T-cell (primary cell): ENCODE results near the gene DOCK11. TPM values are rescaled to one million over a fixed set of nuclear protein-coding genes. Genes with fewer than 3 reads are reported as not detected.

Experiments
- ATAC-seq, 4 experiments: fragments of 200-7000 bp in 3 of 4; fragments of 150-1000 bp in 1 of 4; cut with Tn5 transposase; replicated peaks in 1 of 4; 1 replicate in 3 of 4; 2 replicates in 1 of 4; pipeline ENCODE4 v1.10.0; 2021; ENCODE audit warnings: moderate library complexity in 3 of 4, mild to moderate bottlenecking in 2 of 4, moderate number of reproducible peaks in 1 of 4
- CTCF ChIA-PET, 2 donors: fragments of 300-600 bp; sonication (Branson Sonifier 250); formaldehyde crosslinking; loops; one replicate each; lab custom pipeline; 2022; ENCODE audit warnings: antibody characterized with exemption in 2 of 2; lab: Charles Lee
- POLR2A ChIA-PET, 2 donors: fragments of 300-600 bp; sonication (Branson Sonifier 250); formaldehyde crosslinking; loops; one replicate each; lab custom pipeline; 2022; ENCODE audit warnings: antibody characterized with exemption in 2 of 2; lab: Charles Lee
- DNase-seq, 35 experiments: peaks; one replicate each; pipeline versions ENCODE4 v3.0.0 to v3.0.0-alpha.2; 2013 to 2023
- H3K27ac ChIP-seq: one replicate; pipeline ENCODE4 v1.5.1; 2013; ENCODE audit warnings: low read length
- H3K27me3 ChIP-seq, 2 experiments: replicated peaks in 1 of 2; 1 replicate in 1 of 2; 2 replicates in 1 of 2; pipeline versions ENCODE4 v1.6.1 to v1.7.0; 2013; ENCODE audit warnings: low read length in 1 of 2, mixed read lengths in 1 of 2; ENCODE audit not compliant: control insufficient read depth in 2 of 2, insufficient read depth in 2 of 2; ENCODE audit errors: extremely low read depth in 1 of 2
- H3K36me3 ChIP-seq, 2 donors: 1 replicate in 1 of 2; 2 replicates in 1 of 2; pipeline versions ENCODE4 v1.6.1 to v1.7.0; 2013; ENCODE audit warnings: low read length in 1 of 2; ENCODE audit not compliant: control insufficient read depth in 2 of 2, insufficient read depth in 1 of 2; ENCODE audit errors: extremely low read depth in 1 of 2
- H3K4me1 ChIP-seq, 2 experiments: 1 replicate in 1 of 2; 2 replicates in 1 of 2; pipeline versions ENCODE4 v1.6.1 to v1.7.0; 2013; ENCODE audit warnings: low read length in 2 of 2, mixed read lengths in 1 of 2; ENCODE audit not compliant: insufficient read depth in 2 of 2, control insufficient read depth in 1 of 2; ENCODE audit errors: extremely low read depth in 1 of 2
- H3K4me3 ChIP-seq, 2 donors: 1 replicate in 1 of 2; 2 replicates in 1 of 2; pipeline versions ENCODE4 v1.5.1 to v1.7.0; 2013; ENCODE audit warnings: mild to moderate bottlenecking in 2 of 2, low read length in 1 of 2, moderate library complexity in 1 of 2; ENCODE audit not compliant: control insufficient read depth in 1 of 2; ENCODE audit errors: extremely low read depth in 1 of 2
- H3K9me3 ChIP-seq: 2 replicates; pipeline ENCODE4 v1.7.0; 2013
- H3K27ac Mint-ChIP-seq, 2 donors: one replicate each; pipeline ENCODE4 v1.8.0; 2020 to 2021; ENCODE audit warnings: mild to moderate bottlenecking in 2 of 2, mixed read lengths in 2 of 2
- H3K27me3 Mint-ChIP-seq, 2 donors: one replicate each; pipeline ENCODE4 v1.8.0; 2021 to 2022; ENCODE audit warnings: mixed read lengths in 2 of 2
- H3K36me3 Mint-ChIP-seq: one replicate; pipeline ENCODE4 v1.8.0; 2021; ENCODE audit warnings: mixed read lengths
- H3K4me1 Mint-ChIP-seq, 3 donors: one replicate each; pipeline ENCODE4 v1.8.0; 2020 to 2022; ENCODE audit warnings: mixed read lengths in 3 of 3, mild to moderate bottlenecking in 1 of 3
- H3K4me3 Mint-ChIP-seq, 3 donors: one replicate each; pipeline ENCODE4 v1.8.0; 2020 to 2022; ENCODE audit warnings: mild to moderate bottlenecking in 3 of 3, mixed read lengths in 3 of 3, moderate library complexity in 3 of 3
- H3K9me3 Mint-ChIP-seq, 3 donors: one replicate each; pipeline ENCODE4 v1.8.0; 2020 to 2022; ENCODE audit warnings: mixed read lengths in 3 of 3
- WGBS: methylation state at CpG from one replicate; pipeline ENCODE4 v1.1.5; 2013; ENCODE audit warnings: missing lambda C conversion rate; ENCODE audit not compliant: insufficient coverage; 5-methylcytosine and 5-hydroxymethylcytosine counted together
- total RNA-seq, 35 experiments: library from RNA in 6 of 35; stranded (reverse) in 6 of 35; fragments of 120-200 nt in 1 of 35; gene quantifications; one replicate each; pipeline versions ENCODE4 v1.2.1 to v1.2.4 and lab custom pipeline; 2013 to 2026

The DOCK11 gene
- total RNA-seq, 5 donors from 2014 or later (not counting 1 experiment from before 2014, with no cell fraction given): 90.7 to 102 (median 94.5) TPM

- no peak for ATAC-seq
- H3K27me3 Mint-ChIP-seq: no peaks in the 10 kb centered on the region
These were observed 25.8 kb downstream of the DOCK11 start for GRCh38 chrX:118521435-118521834.

GRCh38 chrX:118522230-118522926, 26.8 kb downstream of the DOCK11 start:
- no peak overlapping the region for H3K4me3 ChIP-seq
- ATAC-seq: no peak

More at GRCh38 chrX:118521435-118521834, 25.8 kb downstream of the DOCK11 start:
- peaks cover 20 to 59% of the 10 kb centered on the region in 2 experiments for H3K4me1 ChIP-seq
- H3K36me3 ChIP-seq: peaks cover 0 to 4% of the 10 kb centered on the region in 2 donors
- POLR2A ChIA-PET: interaction anchor here in 1 of 2 donors (0.7 to 1.3 kb wide), 2 partner anchors 11 to 23 kb away, joined by 4 to 6 read pairs; no protein-coding TSS in a partner anchor
- WGBS: no CpG with 5 or more reads among the region's 3 CpGs
- H3K27ac ChIP-seq: peak overlapping the region; percentile 41
- no peaks in the 10 kb centered on the region for H3K9me3 ChIP-seq
- H3K27me3 ChIP-seq: no peaks in the 10 kb centered on the region
- no peak overlapping the region for H3K4me3 ChIP-seq
- Mint-ChIP-seq H3K36me3 (peaks cover 2% of the 10 kb centered on the region), H3K4me1 (peaks cover 55 to 81% (median 77%) of the 10 kb centered on the region in 3 donors), H3K27ac (peak overlapping the region; percentile 83 to 87), H3K4me3 (no peak overlapping the region), H3K9me3 (no peaks in the 10 kb centered on the region)
- DNase-seq: no peak
- CTCF ChIA-PET: no interaction called here

GRCh38 chrX:118523920-118524319, 28.3 kb downstream of the DOCK11 start:
- Histone ChIP-seq H3K27ac (peak overlapping the region; percentile 76), H3K27me3 (no peaks in the 10 kb centered on the region), H3K9me3 (no peaks in the 10 kb centered on the region), H3K36me3 (peaks cover 0 to 4% of the 10 kb centered on the region in 2 donors), H3K4me3 (no peak overlapping the region), H3K4me1 (peaks cover 25 to 63% of the 10 kb centered on the region in 2 experiments)
- Mint-ChIP-seq H3K9me3 (no peaks in the 10 kb centered on the region), H3K4me1 (peaks cover 68 to 90% (median 88%) of the 10 kb centered on the region in 3 donors), H3K27me3 (no peaks in the 10 kb centered on the region), H3K27ac (peak overlapping the region; percentile 87 to 98), H3K4me3 (peak overlapping the region; percentile 37 to 62 (median 59)), H3K36me3 (peaks cover 2% of the 10 kb centered on the region)
- ChIA-PET CTCF (interaction anchor here in 1 of 2 donors (1.5 kb wide), 1 partner anchor 14 kb away, joined by 5 read pairs; no protein-coding TSS in a partner anchor), POLR2A (interaction anchor here in 1 of 2 donors (0.5 kb wide), 1 partner anchor 69 kb away, joined by 5 read pairs; no protein-coding TSS in a partner anchor)
- ATAC-seq (peak; percentile 75 to 83 (median 80)), DNase-seq (peak in 33 of 35 experiments; percentile 21 to 77 (median 52))
- no CpG with 5 or more reads among the region's 4 CpGs for WGBS

More at GRCh38 chrX:118522230-118522926, 26.8 kb downstream of the DOCK11 start:
- no peak for DNase-seq
- CTCF ChIA-PET: interaction anchor here (0.8 to 1.0 kb wide), 3 partner anchors 10 to 21 kb away, joined by 3 read pairs; no protein-coding TSS in a partner anchor
- POLR2A ChIA-PET: interaction anchor here in 1 of 2 donors (0.6 to 0.7 kb wide), 2 partner anchors 22 to 174 kb away, joined by 3 to 4 read pairs; no protein-coding TSS in a partner anchor
- H3K4me3 Mint-ChIP-seq: no peak overlapping the region
- 50% methylated on average over 1 of the region's 3 CpGs for WGBS
- H3K9me3 ChIP-seq: no peaks in the 10 kb centered on the region
- no peaks in the 10 kb centered on the region for H3K9me3 Mint-ChIP-seq
- peaks cover 2% of the 10 kb centered on the region for H3K36me3 Mint-ChIP-seq
- H3K27ac ChIP-seq: peak overlapping the region; percentile 76
- peaks cover 22 to 55% of the 10 kb centered on the region in 2 experiments for H3K4me1 ChIP-seq
- H3K36me3 ChIP-seq: peaks cover 0 to 4% of the 10 kb centered on the region in 2 donors
- H3K27ac Mint-ChIP-seq: peak overlapping the region; percentile 87 to 98
- H3K4me1 Mint-ChIP-seq: peaks cover 64 to 89% (median 86%) of the 10 kb centered on the region in 3 donors
- no peaks in the 10 kb centered on the region for H3K27me3 ChIP-seq
- H3K27me3 Mint-ChIP-seq: no peaks in the 10 kb centered on the region

GRCh38 chrX:118524344-118524743, 28.7 kb downstream of the DOCK11 start:
- no peak for ATAC-seq
- no CpG with 5 or more reads among the region's 3 CpGs for WGBS
- H3K4me1 Mint-ChIP-seq: peaks cover 72 to 90% (median 89%) of the 10 kb centered on the region in 3 donors
- Histone ChIP-seq H3K27me3 (no peaks in the 10 kb centered on the region), H3K27ac (peak overlapping the region; percentile 76), H3K36me3 (peaks cover 0 to 4% of the 10 kb centered on the region in 2 donors), H3K4me1 (peaks cover 28 to 63% of the 10 kb centered on the region in 2 experiments), H3K4me3 (no peak overlapping the region), H3K9me3 (no peaks in the 10 kb centered on the region)
- H3K9me3 Mint-ChIP-seq: peaks cover 0 to 1% (median 0%) of the 10 kb centered on the region in 3 donors
- DNase-seq: no peak
- H3K27me3 Mint-ChIP-seq: peaks cover 0 to under 1% of the 10 kb centered on the region in 2 donors
- POLR2A ChIA-PET: interaction anchor here in 1 of 2 donors (0.5 kb wide), 1 partner anchor 69 kb away, joined by 5 read pairs; no protein-coding TSS in a partner anchor
- H3K27ac Mint-ChIP-seq: peak overlapping the region; percentile 87 to 98
- peak overlapping the region in 1 of 3 donors; percentile 59 for H3K4me3 Mint-ChIP-seq
- peaks cover 2% of the 10 kb centered on the region for H3K36me3 Mint-ChIP-seq
- CTCF ChIA-PET: interaction anchor here in 1 of 2 donors (1.5 kb wide), 1 partner anchor 14 kb away, joined by 5 read pairs; no protein-coding TSS in a partner anchor

GRCh38 chrX:118525174-118525730, 29.6 kb downstream of the DOCK11 start:
- ChIA-PET CTCF (no interaction called here), POLR2A (no interaction called here)
- H3K27ac Mint-ChIP-seq: peak overlapping the region; percentile 82 to 85
- H3K27ac ChIP-seq: peak overlapping the region; percentile 89
- H3K9me3 ChIP-seq: no peaks in the 10 kb centered on the region
- no peak for DNase-seq
- no CpG with 5 or more reads among the region's 4 CpGs for WGBS
- H3K36me3 Mint-ChIP-seq: peaks cover 2% of the 10 kb centered on the region
- peaks cover 0 to 4% of the 10 kb centered on the region in 2 donors for H3K36me3 ChIP-seq
- H3K27me3 ChIP-seq: no peaks in the 10 kb centered on the region
- no peak overlapping the region for H3K4me3 ChIP-seq
- H3K9me3 Mint-ChIP-seq: peaks cover 0 to 3% (median 0%) of the 10 kb centered on the region in 3 donors
- H3K27me3 Mint-ChIP-seq: peaks cover 0 to 4% of the 10 kb centered on the region in 2 donors
- H3K4me1 ChIP-seq: peaks cover 33 to 65% of the 10 kb centered on the region in 2 experiments
- H3K4me1 Mint-ChIP-seq: peaks cover 72 to 90% (median 89%) of the 10 kb centered on the region in 3 donors
- ATAC-seq: no peak
- no peak overlapping the region for H3K4me3 Mint-ChIP-seq

GRCh38 chrX:118526149-118526548, 30.5 kb downstream of the DOCK11 start:
- peaks cover 75 to 90% (median 89%) of the 10 kb centered on the region in 3 donors for H3K4me1 Mint-ChIP-seq
- H3K4me1 ChIP-seq: peaks cover 36 to 69% of the 10 kb centered on the region in 2 experiments
- no peaks in the 10 kb centered on the region for H3K9me3 ChIP-seq
- WGBS: no CpG with 5 or more reads among the region's 4 CpGs
- peak overlapping the region; percentile 94 to 97 for H3K27ac Mint-ChIP-seq
- no peak for ATAC-seq
- no peak overlapping the region for H3K4me3 ChIP-seq
- peak overlapping the region; percentile 89 for H3K27ac ChIP-seq
- ChIA-PET CTCF (no interaction called here), POLR2A (no interaction called here)
- peaks cover 0 to 4% of the 10 kb centered on the region in 2 donors for H3K36me3 ChIP-seq
- H3K9me3 Mint-ChIP-seq: peaks cover 0 to 3% (median 0%) of the 10 kb centered on the region in 3 donors
- H3K4me3 Mint-ChIP-seq: peak overlapping the region in 2 of 3 donors; percentile 14 to 17
- no peak for DNase-seq
- H3K36me3 Mint-ChIP-seq: peaks cover 6% of the 10 kb centered on the region
- peaks cover 0 to 4% of the 10 kb centered on the region in 2 donors for H3K27me3 Mint-ChIP-seq
- no peaks in the 10 kb centered on the region for H3K27me3 ChIP-seq
